HG03575 (cell line): ENCODE measurements around the gene GRIK3.

Experiments used
- ATAC-seq: cut with Tn5 transposase; IDR thresholded peaks from one replicate; pipeline ENCODE4 v1.9.1; 2021; ENCODE audit not compliant: unreplicated experiment, insufficient number of reproducible peaks, low FRiP score; ENCODE audit errors: extremely low read depth

GRIK3 gene

DNA sequence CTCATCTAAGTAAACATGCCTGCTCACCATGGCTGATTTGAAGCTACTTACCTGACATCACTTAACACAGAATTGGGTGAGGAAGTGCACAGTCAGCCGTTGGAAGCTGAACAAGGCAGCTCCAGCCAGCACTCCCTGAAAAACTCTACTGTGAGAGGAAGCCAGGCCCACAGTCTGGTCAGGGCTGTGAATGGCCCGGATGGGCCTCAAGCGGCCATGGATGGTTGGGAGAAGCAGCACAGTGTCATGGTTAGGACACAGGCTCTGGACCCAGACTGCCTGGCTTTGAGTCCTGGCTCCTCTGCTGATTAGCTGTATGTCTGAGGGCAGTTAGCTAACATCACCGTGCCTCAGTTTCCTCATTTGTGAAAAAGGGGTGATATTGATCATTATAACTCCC is 267.8 kb downstream of the GRIK3 start:
- no peak for ATAC-seq

DNA sequence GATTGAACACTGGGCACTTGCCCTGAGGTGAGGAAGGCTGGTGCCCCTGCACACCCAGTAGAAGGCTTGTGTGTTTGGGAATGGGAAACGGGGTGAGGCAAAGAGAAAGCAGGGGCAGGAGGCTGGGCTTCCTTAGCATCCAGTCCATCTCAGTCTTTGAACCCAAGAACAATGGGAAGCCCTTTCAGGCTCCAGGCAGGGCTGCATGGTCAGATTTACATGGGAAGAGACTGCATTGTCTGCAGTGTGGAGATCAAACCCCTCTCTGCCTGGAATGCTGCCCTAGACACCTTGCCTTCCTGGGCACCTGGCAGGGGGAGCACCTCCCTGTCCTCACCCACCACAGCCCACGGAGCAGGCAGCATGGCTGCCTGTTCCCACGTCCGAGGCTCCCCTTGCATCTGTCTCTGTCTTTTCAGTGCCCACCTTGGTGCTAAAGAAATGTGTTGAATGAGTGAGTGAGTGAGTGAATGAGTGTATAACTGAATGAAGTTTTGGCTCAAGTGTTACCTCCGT is 268.5 kb downstream of the GRIK3 start:
- ATAC-seq = no peak

DNA sequence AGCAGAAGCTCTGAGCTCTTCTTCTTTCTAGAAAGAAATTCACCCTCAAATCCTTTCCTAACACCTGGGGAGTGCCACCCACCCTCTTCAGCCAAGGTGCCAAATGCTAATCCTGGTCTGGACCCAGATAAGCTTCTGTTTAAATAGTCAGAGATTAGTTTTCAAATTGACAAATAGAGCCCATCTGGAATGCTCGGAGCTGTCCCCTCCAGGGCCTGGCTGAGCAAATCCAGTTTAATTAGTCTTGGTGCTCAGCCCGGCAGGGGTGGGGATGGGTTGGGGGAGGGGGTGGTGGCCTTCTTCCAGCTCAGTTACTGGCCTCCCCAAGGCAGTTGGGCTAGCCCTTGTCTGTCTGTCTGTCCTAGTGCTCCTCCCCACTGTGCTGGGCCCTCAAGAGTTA is 269.5 kb downstream of the GRIK3 start:
- no peak for ATAC-seq

DNA sequence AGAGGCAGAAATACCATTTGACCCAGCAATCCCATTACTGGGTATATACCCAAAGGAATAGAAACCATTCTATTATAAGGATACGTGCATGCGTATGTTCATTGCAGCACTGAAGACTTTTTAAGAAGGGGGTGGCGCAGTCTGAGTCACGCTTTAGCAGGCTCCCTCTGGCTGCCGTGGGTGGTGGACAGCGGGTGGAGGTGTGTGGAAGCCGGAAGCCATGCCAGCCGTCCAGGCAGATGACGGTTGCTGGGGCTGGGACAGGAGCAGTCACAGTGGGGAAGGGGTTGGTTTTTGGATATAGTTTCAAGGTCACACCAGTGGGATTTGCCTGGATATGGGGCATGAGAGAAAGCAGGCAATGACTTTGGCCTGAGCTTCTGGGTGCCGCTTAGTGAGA is 270.5 kb downstream of the GRIK3 start:
- ATAC-seq = no peak

DNA sequence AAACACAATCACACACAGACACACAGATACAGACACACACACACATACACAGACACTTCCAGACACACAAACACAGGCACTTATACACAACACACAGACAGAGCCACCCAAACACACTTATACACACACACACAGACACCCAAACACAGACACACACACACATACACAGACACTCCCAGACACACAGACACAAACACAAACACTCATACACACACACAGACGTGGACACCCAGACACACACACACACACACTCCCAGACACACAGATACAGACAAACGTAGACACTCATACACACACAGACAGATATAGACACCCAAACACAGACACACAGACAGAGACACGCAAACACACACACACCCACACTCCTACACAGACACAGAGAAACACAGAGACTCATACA is 272.1 kb downstream of the GRIK3 start:
- ATAC-seq = no peak

DNA sequence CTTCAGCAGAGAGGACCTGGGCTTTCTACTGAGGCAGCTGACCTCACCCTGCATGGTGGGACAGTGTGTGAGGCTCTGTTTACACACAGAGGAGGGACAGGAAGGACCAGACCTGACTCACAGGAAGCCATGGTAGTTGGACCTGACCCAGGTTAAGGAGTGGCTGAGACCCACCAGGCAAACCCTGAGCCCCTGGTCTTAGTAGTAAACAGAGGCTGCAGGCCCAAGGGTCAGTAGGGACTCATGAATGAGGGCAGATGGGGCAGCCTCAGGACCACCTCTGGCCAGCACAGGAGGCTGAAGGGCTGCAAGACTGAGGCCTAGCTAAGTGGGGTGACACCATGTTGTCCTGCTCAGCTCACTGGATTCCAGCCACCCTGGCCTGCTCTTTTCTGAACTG is 273.2 kb downstream of the GRIK3 start:
- no peak for ATAC-seq

DNA sequence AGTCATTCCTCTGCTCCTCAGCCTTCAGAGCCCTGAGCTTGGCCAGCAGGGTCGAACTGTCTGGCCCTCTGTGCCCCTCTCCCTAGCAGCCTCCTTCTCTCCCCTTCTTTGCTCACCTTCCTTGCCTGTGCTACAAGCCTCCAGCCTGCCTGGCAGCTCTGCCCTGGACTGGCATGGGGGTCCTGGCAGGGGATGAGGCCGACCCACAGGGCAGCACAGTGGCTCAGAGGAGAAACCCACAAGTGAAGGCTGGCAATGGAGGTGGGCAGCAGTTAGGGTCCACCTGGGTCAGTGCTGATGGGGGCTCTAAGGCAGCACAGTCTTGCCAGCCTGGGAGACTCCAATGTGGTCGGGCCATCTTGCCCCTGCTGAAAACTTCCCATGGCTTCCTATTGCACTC is 274.2 kb downstream of the GRIK3 start:
- no peak for ATAC-seq

DNA sequence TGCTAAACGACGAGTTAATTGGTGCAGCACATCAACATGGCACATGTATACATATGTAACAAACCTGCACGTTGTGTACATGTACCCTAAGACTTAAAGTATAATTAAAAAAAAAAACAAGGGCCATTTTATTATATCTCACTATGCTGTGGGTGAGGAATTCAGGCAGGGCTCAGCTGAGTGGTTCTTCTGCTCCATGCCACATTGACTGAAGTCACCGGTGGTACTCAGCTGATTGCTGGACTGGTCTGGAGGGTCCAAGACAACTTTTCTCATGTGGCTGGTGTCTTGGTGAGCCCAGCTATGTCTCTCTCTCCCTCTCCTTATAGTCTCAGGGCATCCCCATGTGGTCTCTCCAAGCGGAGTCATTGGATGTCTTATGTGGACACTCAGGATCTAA is 275.0 kb downstream of the GRIK3 start:
- no peak for ATAC-seq

DNA sequence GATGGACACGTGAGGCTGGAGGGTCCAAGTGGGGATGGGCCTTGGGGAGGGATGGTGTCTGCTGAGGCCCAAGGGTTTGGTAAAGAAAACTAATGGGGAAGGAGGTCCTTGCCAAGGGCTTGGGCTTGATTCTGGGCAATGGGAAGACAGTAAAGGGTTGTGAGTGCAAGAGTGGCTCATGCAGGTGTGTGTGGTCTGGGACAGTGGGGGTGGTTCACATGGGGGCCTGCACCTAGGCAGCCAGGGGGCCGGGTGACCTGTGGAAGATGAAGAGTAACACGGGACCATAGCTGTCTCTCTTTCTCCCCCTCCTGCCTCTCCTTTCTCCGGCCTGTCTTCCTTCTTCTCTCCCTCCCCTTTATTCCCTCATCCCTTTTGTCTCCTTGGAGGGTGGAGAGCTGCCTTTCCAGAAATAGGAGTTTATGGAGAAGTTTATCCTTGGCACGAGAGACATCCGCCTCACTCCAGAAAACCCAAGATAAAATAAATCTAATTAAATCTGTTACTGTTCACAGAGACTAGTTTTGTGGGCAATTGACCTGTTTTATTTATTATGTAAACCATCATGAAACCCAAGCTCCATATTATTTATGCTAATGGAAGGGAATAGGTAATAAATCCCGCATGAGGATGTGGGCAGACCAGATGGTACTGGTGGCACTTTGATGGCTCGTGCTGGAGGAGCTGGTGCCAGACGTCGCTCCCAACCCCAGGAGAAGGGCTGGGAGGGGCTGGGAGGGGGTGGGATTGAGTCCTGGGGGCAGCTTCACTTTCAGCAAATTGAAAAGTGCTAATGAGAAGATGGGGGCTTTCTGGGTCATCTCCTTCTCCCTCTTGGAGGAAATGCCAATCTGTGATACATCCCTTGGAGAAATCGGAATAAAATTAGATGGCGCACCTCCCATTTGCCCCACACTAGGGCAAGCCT is 278.7 kb downstream of the GRIK3 start:
- ATAC-seq = no peak

DNA sequence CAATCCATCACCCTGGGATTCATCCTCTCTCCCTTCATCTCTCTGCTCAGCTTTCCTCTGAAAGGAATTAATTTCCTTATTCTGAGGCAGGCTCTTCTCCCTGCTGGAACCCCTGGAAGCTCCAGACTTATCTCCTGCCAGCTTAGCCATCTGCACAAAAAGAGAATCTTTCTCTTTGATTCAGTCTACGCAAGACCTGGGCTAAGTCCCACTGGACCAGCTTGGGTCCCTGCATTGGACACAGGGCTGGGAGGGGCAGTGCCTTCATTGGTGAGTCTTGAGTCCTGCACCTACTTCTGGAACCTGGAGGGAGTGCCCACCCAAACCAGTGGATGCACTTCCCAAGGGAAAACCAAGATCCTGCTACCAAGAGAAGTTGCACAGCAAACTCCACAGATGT is 279.9 kb downstream of the GRIK3 start:
- ATAC-seq = no peak

DNA sequence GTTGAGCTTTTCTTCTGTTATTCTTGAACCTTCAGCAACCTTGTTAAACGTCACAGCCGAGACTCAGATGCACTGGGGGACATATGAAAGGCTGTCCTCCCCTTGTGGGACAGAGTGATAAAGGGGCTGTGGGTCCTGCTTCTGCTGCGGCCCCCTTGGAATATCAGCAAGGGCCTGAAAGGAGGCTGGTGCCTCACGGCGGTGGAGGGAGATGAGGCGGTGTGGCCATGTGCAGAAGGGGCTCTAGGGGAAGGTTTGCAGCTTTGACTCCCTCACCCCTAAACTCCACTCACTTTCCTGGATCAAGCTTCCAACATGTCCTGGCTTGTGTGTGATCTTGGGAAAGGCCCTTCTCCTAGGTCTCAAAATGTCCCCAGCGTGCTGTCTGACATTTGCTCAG is 280.9 kb downstream of the GRIK3 start:
- no peak for ATAC-seq

DNA sequence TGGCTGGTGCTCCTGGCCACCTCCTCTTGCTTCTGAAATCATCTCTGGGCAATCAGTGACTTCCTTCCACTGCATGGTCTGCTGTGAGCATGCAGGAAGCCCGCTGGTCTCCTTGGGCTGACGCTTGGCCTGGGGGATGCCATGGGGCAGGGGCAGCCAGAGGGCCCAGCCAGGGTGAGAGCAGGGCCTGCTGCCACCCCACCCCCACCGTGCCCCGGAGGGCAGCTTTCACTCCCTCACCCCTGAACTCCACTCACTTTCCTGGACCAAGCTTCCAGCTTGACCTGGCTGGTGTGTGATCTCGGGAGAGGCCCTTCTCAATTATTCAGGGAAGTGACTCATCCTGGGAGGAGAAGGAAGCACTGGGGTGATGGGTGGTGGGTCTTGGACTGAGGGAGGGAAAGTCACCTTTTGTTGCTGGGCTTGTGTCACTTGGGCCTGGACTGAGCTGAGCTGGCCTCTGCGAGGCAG is 281.4 kb downstream of the GRIK3 start:
- no peak for ATAC-seq

DNA sequence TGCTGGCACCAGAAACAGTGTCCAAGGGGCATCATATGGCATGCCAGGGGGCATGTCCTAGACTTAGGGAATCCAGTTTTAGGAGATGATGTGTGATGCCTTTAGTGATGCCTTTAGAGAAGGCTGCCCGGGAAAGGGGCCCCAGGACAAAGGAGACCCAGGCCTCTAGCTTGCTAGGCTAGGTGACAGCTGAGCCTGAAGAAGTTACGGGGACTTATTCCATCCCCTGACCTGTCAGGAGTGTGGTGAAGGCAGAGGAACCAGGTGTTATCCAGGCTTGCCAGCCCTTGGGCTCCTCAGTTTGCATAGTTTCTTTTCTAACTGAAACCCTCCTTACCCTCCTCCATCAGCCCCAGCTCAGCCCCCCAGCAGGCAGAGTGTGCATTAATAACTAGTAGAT is 281.9 kb downstream of the GRIK3 start:
- no peak for ATAC-seq

DNA sequence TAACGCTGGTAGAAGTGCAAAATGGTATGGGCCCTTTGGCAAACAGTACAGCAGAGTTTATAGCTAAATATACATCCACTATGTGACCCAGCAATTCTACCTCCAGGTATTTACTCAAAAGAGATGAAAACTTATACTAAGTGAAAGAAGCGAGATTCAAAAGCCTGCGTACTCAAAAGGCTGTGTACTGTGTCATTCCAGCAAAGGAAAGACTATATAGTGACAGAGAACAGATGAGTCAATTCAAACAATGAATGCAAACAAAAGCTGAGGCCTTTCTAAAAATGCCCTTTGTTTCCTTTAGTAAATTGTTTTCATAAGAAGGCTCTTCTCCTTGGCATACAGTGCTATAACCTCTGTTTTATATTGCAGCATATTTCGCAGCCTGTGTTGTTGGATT is 282.8 kb downstream of the GRIK3 start:
- no peak for ATAC-seq

DNA sequence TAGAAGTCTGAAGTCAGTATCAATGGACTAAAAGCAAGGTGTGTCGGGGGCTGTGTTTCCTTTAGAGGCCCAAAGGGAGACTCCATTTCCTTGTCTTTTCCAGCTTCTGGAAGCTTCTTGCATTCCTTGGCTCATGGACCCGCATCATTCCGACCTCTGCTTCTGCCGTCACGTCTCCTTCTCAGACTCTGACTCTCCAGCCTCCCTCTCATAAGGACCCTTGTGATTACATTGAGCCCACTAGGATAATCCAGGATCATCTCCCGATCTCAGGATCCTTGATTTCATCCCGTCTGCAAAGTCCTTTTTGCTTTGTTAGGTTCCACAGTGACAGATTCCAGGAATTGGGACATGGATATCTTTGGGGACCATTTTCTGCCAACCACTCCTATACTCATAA is 285.8 kb downstream of the GRIK3 start:
- no peak for ATAC-seq
